Karpas-422 (cell line): ENCODE data around the gene ETNK1. TPM values are rescaled to one million over a fixed set of nuclear protein-coding genes. Genes with fewer than 3 reads are reported as not detected.
A peak's percentile ranks its signal among the peaks of the same experiment; 100 is the strongest.

Source experiments
- DNase-seq: peaks from one replicate; pipeline ENCODE4 v3.0.0-alpha.2; 2015
- H2AFZ ChIP-seq: fragments of 200-600 bp; sonication (generic); 2 replicates; pipeline ENCODE4 v1.6.1; 2014; ENCODE audit warnings: antibody characterized with exemption, low read length, mixed read lengths
- H3K27ac ChIP-seq: fragments of 200-600 bp; sonication (generic); 2 replicates; pipeline ENCODE4 v1.5.1; 2014; ENCODE audit warnings: mild to moderate bottlenecking, low read length, moderate library complexity
- H3K27me3 ChIP-seq: fragments of 200-600 bp; sonication (generic); 2 replicates; pipeline ENCODE4 v1.6.1; 2014; ENCODE audit warnings: low read length, mixed read lengths
- H3K36me3 ChIP-seq: fragments of 200-600 bp; sonication (generic); 2 replicates; pipeline ENCODE4 v1.6.1; 2014; ENCODE audit warnings: low read length, mixed read lengths; ENCODE audit not compliant: insufficient read depth
- H3K4me1 ChIP-seq: fragments of 200-600 bp; sonication (generic); 2 replicates; pipeline ENCODE4 v1.6.1; 2014; ENCODE audit warnings: mild to moderate bottlenecking, low read length, mixed read lengths
- H3K4me2 ChIP-seq: fragments of 200-600 bp; sonication (generic); 2 replicates; pipeline ENCODE4 v1.6.1; 2014; ENCODE audit warnings: low read length, low read depth, mild to moderate bottlenecking; ENCODE audit not compliant: poor library complexity, severe bottlenecking
- H3K4me3 ChIP-seq: fragments of 200-600 bp; sonication (generic); 2 replicates; pipeline ENCODE4 v1.5.1; 2014; ENCODE audit warnings: mild to moderate bottlenecking, antibody characterized with exemption, low read length, mixed read lengths
- H3K79me2 ChIP-seq: fragments of 200-600 bp; sonication (generic); 2 replicates; pipeline ENCODE4 v1.6.1; 2014; ENCODE audit warnings: mild to moderate bottlenecking, low read length, mixed read lengths
- H3K9ac ChIP-seq: fragments of 200-600 bp; sonication (generic); 2 replicates; pipeline ENCODE4 v1.6.0; 2014; ENCODE audit warnings: low read length
- H3K9me2 ChIP-seq: fragments of 200-600 bp; sonication (generic), shearing (Covaris generic); replicated peaks from 2 replicates; pipeline ENCODE4 v1.6.0; 2014; ENCODE audit warnings: mild to moderate bottlenecking, low read length, moderate library complexity; ENCODE audit not compliant: insufficient read depth
- H3K9me3 ChIP-seq: fragments of 300-700, 200-600 bp; sonication (generic); 2 replicates; pipeline ENCODE4 v1.6.1; 2014; ENCODE audit warnings: low read length, mixed read lengths
- H4K20me1 ChIP-seq: fragments of 200-600 bp; sonication (generic); 2 replicates; pipeline ENCODE4 v1.6.1; 2014; ENCODE audit warnings: mild to moderate bottlenecking, antibody characterized with exemption, low read length, low read depth; ENCODE audit not compliant: insufficient read depth
- total RNA-seq: library from RNA; depleted of rRNA; stranded (reverse); fragments of >200 nt; shearing (Covaris generic); gene quantifications from 2 replicates; pipeline ENCODE4 v1.2.3, GENCODE V29; 2014; ENCODE audit warnings: low replicate concordance

Gene ETNK1
- total RNA-seq, 1 experiment from 2014 or later, result 93.7 TPM

- peaks cover 31% of the 10 kb centered on the region for H3K36me3 ChIP-seq
- H3K4me2 ChIP-seq, result no peak overlapping the region
- no peak for DNase-seq
- H2AFZ ChIP-seq, result no peak overlapping the region
- no peaks in the 10 kb centered on the region for H3K27me3 ChIP-seq
- H3K79me2 ChIP-seq, result peaks cover 97% of the 10 kb centered on the region
- H4K20me1 ChIP-seq, result no peaks in the 10 kb centered on the region
- H3K27ac ChIP-seq, result no peak overlapping the region
- no peak overlapping the region for H3K9ac ChIP-seq
- no peaks in the 10 kb centered on the region for H3K4me1 ChIP-seq
- H3K9me3 ChIP-seq, result no peaks in the 10 kb centered on the region
- no peaks in the 10 kb centered on the region; the same call in 1 of the 2 replicates for H3K9me2 ChIP-seq
- H3K4me3 ChIP-seq, result no peak overlapping the region
Observed at GRCh38 chr12:22640851-22641250, 15.9 kb downstream of the ETNK1 start.

GRCh38 chr12:22641353-22642053, 16.5 kb downstream of the ETNK1 start:
- no peak overlapping the region for H3K4me2 ChIP-seq
- H3K9me3 ChIP-seq, result no peaks in the 10 kb centered on the region
- no peaks in the 10 kb centered on the region for H3K4me1 ChIP-seq
- H3K27ac ChIP-seq, result no peak overlapping the region
- H4K20me1 ChIP-seq, result no peaks in the 10 kb centered on the region
- peaks cover 28% of the 10 kb centered on the region for H3K36me3 ChIP-seq
- no peak overlapping the region for H3K4me3 ChIP-seq
- H3K27me3 ChIP-seq, result no peaks in the 10 kb centered on the region
- H3K9me2 ChIP-seq, result no peaks in the 10 kb centered on the region; the same call in 1 of the 2 replicates
- H2AFZ ChIP-seq, result no peak overlapping the region
- H3K9ac ChIP-seq, result no peak overlapping the region
- peaks cover 97% of the 10 kb centered on the region for H3K79me2 ChIP-seq
- DNase-seq, result no peak

- Histone ChIP-seq H3K4me3 (no peak overlapping the region), H4K20me1 (no peaks in the 10 kb centered on the region), H3K9me3 (no peaks in the 10 kb centered on the region), H3K9me2 (no peaks in the 10 kb centered on the region), H3K9ac (no peak overlapping the region), H3K36me3 (peaks cover 67% of the 10 kb centered on the region), H3K4me2 (no peak overlapping the region), H3K27ac (no peak overlapping the region), H3K27me3 (no peaks in the 10 kb centered on the region), H2AFZ (no peak overlapping the region), H3K79me2 (peaks cover 96% of the 10 kb centered on the region), H3K4me1 (peaks cover 13% of the 10 kb centered on the region)
- no peak for DNase-seq
Observed at GRCh38 chr12:22648668-22649067, 23.7 kb downstream of the ETNK1 start.

GRCh38 chr12:22653075-22653474, 28.1 kb downstream of the ETNK1 start:
- no peaks in the 10 kb centered on the region for H4K20me1 ChIP-seq
- H3K79me2 ChIP-seq, result peaks cover 96% of the 10 kb centered on the region
- H2AFZ ChIP-seq, result no peak overlapping the region
- H3K9me3 ChIP-seq, result no peaks in the 10 kb centered on the region
- H3K27ac ChIP-seq, result no peak overlapping the region
- H3K9me2 ChIP-seq, result no peaks in the 10 kb centered on the region
- no peak overlapping the region for H3K4me3 ChIP-seq
- no peaks in the 10 kb centered on the region for H3K27me3 ChIP-seq
- no peak for DNase-seq
- H3K9ac ChIP-seq, result no peak overlapping the region
- peaks cover 59% of the 10 kb centered on the region for H3K36me3 ChIP-seq
- H3K4me2 ChIP-seq, result no peak overlapping the region
- peaks cover 21% of the 10 kb centered on the region for H3K4me1 ChIP-seq

- H3K9ac ChIP-seq, result no peak overlapping the region
- no peak overlapping the region for H3K4me3 ChIP-seq
- no peaks in the 10 kb centered on the region for H3K27me3 ChIP-seq
- H3K9me3 ChIP-seq, result no peaks in the 10 kb centered on the region
- peak overlapping the region; percentile 22; the same call in 1 of the 2 replicates for H3K27ac ChIP-seq
- H2AFZ ChIP-seq, result no peak overlapping the region
- H3K9me2 ChIP-seq, result no peaks in the 10 kb centered on the region
- no peaks in the 10 kb centered on the region for H4K20me1 ChIP-seq
- no peak for DNase-seq
- H3K4me2 ChIP-seq, result no peak overlapping the region
- H3K79me2 ChIP-seq, result peaks cover 96% of the 10 kb centered on the region
- H3K4me1 ChIP-seq, result peaks cover 21% of the 10 kb centered on the region
- peaks cover 64% of the 10 kb centered on the region; the same call in 1 of the 2 replicates for H3K36me3 ChIP-seq
Observed at GRCh38 chr12:22653791-22654190, 28.8 kb downstream of the ETNK1 start.

- Histone ChIP-seq H3K4me2 (no peak overlapping the region), H2AFZ (no peak overlapping the region), H4K20me1 (no peaks in the 10 kb centered on the region), H3K36me3 (peaks cover 61% of the 10 kb centered on the region), H3K4me1 (peaks cover 21% of the 10 kb centered on the region), H3K9ac (no peak overlapping the region), H3K4me3 (no peak overlapping the region), H3K9me3 (no peaks in the 10 kb centered on the region), H3K27ac (no peak overlapping the region), H3K27me3 (no peaks in the 10 kb centered on the region), H3K79me2 (peaks cover 92% of the 10 kb centered on the region), H3K9me2 (no peaks in the 10 kb centered on the region)
- DNase-seq, result no peak
Observed at GRCh38 chr12:22656376-22656775, 31.4 kb downstream of the ETNK1 start.

- Histone ChIP-seq H3K4me3 (no peak overlapping the region), H3K27me3 (no peaks in the 10 kb centered on the region), H3K27ac (no peak overlapping the region), H3K4me1 (peaks cover 21% of the 10 kb centered on the region), H2AFZ (no peak overlapping the region), H3K4me2 (no peak overlapping the region), H3K36me3 (peaks cover 66% of the 10 kb centered on the region), H3K9me3 (no peaks in the 10 kb centered on the region), H4K20me1 (no peaks in the 10 kb centered on the region), H3K9ac (no peak overlapping the region), H3K9me2 (no peaks in the 10 kb centered on the region), H3K79me2 (peaks cover 91% of the 10 kb centered on the region)
- DNase-seq, result no peak
Observed at GRCh38 chr12:22656831-22657230, 31.9 kb downstream of the ETNK1 start.

- Histone ChIP-seq H3K79me2 (peaks cover 87% of the 10 kb centered on the region), H3K36me3 (peaks cover 62% of the 10 kb centered on the region), H3K27ac (no peak overlapping the region), H3K4me3 (no peak overlapping the region), H3K27me3 (no peaks in the 10 kb centered on the region), H3K4me2 (no peak overlapping the region), H2AFZ (no peak overlapping the region), H3K9me2 (no peaks in the 10 kb centered on the region), H3K9ac (no peak overlapping the region), H3K9me3 (no peaks in the 10 kb centered on the region), H4K20me1 (no peaks in the 10 kb centered on the region), H3K4me1 (peaks cover 19% of the 10 kb centered on the region)
- no peak for DNase-seq
Observed at GRCh38 chr12:22657538-22657937, 32.6 kb downstream of the ETNK1 start.
